COLO829 (cell line): ENCODE data around the gene TOPORS.
"Not testable (repeated sequence)": the region's sequence is repeated elsewhere in the genome, so short reads cannot be mapped to it uniquely, and the experiment has no call there.

Experiments used
- DNase-seq: peaks from one replicate; pipeline ENCODE4 v3.0.0; 2012; ENCODE audit warnings: low spot score

The TOPORS gene

DNA sequence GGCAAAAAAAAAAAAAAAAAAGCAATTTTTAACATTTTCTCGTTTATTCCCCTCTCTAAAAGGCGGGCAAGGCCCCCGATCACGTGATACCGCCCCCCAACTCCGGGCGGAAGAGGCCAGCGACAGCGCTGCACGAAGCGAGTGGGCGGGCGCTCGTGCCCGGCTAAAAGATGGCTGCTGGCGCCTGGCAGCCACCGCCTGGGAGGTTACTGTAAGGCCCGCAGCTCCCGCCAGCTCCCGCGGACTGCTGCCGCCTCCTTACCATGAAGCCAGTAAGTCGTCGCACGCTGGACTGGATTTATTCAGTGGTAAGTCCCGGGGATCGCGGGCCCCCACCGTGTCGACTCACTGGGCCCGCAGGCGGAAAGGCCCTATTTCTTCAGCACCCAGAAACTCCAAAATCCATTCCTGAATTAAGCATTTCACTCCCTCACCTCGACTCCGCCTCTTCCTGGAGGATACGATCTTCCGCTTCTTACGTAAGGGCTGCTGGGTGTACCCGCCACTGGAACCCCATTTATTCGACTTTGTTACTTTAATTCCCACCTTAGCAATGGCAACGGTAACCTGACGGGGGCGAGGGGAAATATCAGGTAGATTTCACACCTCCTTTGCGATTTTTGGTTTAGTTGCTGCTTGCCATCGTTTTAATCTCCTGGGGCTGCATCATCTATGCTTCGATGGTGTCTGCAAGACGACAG, at the start of gene TOPORS, which contains the start of gene SMIM27:
Gene TOPORS (minus strand): TSS at position 415 of the 701 bp plus-strand sequence. CDS start 150 bp downstream, at position 265.
Gene SMIM27 (plus strand): TSS at position 156 of the 701 bp plus-strand sequence. CDS start 108 bp downstream, at position 264.
- peak; percentile 95 for DNase-seq

DNA sequence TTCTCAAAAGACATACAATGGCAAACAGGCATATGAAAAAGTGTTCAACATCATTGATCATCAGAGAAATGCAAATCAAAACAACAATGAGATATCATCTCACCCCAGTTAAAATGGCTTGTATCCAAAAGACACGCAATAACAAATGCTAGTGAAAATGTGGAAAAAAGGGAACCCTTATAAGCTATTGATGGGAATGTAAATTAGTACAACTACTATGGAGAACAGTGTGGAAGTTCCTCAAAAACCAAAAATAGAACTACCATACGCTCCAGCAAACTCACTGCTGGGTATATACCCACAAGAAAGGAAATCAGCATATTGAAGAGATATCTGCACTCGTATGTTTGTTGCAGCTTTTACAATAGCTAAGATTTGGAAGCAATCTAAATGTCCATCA, 46.6 kb upstream of the TOPORS start:
- not testable (repeated sequence) for DNase-seq

DNA sequence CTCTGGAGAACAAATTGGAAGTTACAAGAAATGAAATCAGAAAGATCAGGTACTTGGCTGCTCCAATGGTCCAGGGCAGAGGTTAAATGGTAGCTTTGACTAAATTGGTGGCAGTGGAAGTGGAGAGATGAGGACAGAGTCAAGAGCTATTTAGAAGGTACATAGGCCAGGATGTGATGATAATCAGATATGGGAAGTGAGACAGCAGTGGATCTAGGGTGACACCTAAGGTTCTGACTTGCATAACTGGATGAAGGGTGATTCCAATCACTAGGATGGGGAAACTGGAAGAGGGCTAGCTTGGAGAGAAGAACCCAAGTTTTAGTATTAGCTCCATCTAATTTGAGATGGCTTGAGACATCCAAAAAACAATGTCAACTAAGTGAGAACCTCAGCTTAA, 44.5 kb upstream of the TOPORS start:
- DNase-seq, result no peak

DNA sequence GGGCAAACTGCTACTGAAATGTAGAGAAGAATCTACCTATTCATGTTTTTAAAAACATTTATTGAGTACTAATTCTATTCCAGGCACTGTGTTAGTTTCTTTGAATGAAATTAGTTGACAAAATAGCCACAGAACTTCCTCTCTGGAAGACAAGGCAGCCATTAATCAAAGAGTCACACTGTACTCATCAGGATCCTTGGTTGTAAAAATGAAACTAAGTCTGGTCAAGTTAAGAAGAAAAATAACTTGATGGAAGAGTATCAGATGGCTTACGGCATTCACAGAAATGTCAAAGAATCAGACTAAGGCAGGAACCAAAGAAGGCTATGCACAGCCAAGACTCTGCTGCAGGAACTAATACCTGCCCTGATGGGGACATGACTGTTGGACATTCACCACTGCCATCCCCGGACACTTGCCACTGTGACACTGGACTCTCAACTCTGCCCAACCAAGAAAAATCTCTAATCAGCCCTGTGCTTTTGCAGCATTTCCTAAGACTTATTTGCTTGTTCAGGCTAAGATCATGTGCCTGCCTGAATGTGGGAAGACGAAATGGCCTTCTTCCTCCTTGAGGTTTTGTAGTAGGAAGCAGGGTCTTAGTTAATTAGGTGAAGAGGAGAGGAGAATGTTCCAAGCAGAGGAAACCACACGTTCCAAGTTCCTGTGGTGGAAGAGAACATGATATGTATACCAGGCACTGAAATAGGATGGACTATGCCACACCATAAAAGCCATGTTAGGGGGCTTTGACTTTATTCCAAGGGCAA, 43.9 kb upstream of the TOPORS start:
- no peak for DNase-seq

DNA sequence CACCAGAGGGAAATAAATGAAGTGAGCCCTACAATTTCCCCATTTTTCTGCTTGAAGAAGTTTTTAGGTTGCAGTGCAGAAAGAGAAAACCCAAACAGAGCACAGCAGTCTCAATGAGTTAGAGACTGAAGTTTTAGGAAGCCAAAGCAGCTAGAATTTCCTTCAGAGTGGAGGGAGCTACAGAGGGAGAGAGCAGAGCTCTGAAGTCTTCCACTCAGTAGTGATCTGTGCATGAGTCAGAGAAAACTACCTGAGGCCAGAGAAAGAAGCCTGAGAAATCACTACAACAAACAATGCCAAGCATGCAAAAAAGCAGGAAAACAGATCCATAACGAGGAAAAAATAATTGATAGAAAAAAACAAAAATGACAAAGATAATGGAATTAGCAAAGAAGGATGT, 38.5 kb upstream of the TOPORS start:
- no peak for DNase-seq

DNA sequence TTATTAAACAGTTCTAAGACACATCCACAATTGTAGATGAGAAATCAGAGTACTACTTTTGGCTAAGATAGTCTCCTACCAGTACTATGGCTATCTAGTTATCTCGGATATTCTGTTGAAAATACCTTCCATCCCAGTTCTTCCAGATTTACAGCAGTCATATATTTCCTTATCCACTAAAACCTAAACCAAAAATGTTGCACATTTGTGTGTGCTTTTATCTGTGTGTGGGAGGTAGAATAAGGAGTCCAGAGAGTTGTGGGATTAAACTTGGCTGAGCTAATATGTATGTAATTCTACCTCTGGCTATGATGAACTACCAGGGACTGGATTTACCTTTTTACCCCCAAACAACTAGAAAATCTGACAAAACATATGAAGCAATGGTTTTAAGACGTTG, 38.1 kb upstream of the TOPORS start:
- DNase-seq, result no peak

DNA sequence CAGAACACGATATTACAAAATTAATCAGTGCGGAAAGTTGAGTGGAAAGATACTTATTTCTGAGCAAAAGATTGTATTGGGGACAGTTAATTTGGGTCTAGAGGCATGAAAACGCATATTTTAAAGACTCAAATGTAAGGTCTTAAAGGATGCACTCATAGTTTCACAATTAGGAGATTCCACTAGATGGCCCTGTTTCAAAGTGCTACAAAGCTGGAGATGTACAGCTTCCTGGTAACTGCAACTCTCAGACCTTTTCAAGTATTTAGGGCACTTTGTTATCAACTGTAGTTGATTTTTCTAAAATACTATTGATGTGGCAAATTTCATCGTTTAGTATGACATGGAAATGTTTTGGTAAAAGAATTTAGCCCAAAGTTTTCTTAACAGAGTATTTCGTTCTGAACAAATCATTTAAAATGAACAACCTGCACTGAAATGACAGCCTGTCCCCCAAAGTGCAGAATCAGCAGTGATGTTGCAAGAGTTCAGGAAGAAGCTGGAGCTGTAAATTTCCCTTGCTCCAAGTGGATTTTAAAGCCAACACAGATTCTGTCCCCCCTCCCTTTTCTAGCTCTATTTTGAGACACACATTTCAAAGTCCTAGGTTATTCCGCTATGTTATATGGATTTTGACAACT, 36.8 kb upstream of the TOPORS start:
- DNase-seq, result peak; percentile 79

DNA sequence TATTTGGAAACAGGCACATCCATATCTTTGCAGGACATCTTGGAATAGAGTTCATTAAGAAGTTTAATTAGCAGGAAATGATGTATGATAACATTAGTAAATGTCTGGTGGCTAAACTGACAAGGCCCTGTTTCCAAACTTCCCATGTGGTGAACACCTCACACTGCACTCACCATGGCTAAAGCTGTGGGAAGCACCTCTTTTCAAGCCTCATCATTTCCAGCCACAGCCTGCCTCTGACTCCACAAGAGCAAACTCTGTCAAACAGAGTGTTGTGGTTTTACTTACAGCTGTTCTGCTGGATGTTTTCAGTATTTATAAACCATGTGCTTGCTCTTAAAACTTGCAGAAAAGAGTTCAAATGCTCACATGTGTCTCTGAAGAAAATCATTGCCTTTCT, 35.5 kb upstream of the TOPORS start:
- no peak for DNase-seq

DNA sequence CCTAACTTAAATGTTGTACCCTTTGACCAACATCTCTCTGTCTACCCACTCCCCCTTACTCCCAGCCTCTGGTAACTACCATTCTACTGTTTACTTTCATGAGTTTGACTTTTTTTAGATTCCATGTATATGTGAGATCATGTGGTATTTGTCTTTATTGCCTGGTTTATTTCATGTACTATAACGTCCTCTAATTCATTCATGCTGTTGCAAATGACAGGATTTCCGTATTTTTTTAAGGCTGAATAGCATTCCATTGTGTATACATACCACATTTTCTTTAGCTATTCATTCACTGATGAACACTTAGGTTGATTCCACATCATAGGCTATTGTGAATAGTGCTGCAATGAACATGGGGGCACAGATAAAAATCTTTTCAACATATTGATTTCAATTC, 32.4 kb upstream of the TOPORS start:
- no peak for DNase-seq

DNA sequence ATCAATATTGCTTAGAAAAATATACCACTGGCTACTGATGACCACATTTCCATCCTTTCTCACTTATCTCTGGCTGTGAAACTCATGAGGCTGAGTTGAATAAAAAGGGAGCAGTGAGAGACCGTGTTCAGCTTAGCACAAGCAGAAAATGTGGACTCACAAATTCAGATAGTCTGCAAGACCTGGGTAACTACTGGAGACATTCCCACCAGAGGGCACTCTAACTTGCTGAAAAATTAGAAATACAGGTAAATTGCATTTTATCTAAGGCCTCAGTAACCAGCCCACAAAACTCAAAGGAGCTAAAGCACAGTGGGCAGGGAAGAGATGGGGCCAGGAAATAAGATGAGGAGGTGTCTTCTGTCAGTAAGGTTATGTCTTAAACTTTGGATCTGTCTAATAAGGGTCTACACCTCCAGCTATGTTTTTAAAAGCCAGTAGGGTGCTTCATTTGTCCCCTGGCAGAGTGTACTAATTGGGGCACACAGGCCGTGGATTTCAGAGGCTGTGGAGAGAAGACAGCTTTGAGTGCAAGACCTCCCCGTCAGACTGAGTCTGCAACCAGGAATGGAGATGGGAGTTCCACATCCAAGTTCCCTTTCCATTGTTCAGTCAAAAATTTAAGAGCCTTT, 29.2 kb upstream of the TOPORS start:
- DNase-seq, result no peak

DNA sequence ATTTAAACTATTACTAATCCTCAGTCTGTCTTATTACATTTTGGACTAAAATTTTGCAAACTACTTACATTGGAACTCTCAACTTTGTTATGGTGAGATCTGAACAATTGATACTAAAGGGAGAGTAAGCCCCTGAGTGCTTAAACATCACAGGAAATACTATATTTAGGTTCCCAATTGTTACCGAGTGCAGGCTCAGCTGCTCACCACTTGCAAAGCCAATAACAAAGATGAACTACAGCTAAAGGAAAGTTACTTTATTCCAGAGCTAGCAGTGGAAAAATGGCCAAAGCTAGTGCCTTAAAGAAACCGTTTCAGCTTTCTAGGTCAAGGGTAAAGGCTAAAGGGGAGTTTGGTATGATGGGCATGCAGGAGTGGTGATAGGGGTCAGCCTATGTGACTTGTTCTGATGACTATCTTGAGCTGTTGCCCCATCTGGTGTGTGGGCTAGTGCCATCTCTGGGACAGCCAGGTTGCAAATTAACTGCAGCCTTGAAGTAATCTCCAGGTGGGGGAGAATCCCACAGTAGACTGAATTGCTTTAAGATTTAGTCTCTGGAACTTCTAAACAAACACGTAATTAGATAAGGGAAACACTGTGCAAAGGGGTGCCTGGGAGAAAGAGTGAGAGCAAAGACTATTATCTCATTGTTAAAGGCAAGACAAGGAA, 28.4 kb upstream of the TOPORS start:
- DNase-seq, result no peak

DNA sequence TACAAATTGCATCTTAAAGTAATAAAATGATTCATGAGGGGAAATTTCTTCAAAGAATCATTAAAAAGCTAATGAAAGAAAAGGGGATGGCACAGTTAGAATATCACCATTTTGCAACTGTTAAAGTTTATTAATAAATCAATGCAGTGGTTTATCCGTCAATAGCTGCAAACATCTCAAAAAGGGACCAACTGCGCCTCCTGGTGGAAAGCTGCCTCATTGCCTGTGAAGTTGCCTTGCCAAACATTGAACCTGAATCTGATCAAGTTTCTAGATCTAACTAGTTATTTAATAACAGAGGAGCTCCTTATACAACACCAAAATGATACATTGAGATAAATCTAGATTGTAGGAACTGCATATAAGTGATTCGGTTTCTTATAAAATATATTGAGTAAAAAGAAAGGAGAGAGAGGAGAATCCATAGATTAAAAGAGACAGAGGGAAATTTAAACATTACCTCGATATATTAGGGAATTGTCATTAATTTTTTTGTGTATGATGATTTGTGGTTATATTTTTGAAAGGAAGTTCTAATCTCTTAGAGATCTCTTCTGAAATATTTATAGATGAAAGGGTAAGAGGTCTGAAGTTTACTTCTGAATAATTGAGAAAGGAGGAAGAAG, 27.4 kb upstream of the TOPORS start:
- DNase-seq, result peak; percentile 54

DNA sequence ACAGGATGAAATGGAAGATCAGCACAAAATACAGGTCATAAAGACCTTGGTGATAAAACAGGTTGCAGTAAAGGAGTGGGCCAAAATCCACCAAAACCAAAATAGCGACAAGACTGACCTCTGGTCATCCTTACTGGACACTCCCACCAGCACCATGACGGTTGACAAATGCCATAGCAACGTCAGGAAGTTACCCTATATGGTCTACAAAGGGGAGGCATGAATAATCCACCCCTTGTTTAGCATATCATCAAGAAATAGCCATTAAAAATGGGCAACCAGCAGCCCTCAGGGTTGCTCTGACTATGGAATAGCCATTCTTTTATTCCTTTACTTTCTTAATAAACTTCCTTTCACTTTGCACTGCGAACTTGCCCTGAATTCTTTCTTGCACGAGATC, 26.6 kb upstream of the TOPORS start:
- no peak for DNase-seq

DNA sequence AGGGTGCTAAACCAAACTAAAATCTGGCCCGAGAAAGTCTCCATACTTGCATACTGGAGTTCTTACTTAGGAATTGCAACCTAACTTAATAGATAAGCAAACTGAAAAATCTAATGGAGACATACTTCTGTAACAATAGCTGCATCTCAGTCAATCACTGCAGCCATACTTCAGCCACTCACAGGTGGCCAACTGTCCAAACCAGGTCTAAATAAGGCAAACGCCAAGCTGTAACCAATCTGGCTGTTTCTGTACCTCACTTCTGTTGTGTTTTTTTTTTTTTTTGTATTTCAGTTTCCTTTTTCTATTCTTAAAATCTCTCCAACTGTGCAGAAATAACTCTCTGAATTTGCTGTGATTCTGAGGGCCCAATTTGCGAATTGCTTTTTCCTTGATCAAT, 24.9 kb upstream of the TOPORS start:
- no peak for DNase-seq

DNA sequence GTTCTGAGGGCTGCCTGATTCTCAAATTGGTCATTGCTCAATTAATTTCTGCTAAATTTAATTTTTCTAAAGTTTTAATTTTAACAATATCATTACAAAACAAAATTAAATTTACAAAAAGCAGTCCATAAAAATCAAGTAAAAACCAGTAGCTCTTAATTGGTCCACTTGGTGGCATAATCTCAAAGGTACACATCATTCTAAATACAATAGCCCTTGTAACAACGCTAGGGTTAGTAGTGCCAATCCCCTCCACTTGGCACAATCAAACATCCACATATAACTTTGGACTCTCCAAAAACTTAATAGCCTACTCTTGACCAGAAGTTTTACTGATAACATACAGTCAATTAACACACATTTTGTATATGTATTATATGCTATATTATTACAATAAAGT, 22.5 kb upstream of the TOPORS start:
- DNase-seq, result no peak

DNA sequence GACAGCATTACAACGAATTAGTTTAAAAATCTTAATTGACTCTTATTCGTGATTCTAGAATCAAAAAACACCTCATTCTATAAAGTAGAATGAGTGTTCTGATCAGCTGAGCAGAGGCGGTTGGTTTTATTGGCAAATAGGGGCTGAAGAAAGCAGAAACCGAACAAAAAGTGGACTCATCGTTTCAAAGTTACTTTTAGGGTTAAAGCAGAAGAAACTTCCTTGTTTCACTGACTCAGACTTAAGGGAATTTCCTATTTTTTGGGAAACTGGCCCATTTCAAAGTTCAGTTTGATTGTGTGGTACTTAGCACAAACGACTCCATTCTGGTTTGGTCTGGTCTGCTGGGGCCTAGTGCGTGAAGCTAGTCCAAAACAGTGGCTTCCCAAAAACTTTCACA, 21.4 kb upstream of the TOPORS start:
- no peak for DNase-seq

DNA sequence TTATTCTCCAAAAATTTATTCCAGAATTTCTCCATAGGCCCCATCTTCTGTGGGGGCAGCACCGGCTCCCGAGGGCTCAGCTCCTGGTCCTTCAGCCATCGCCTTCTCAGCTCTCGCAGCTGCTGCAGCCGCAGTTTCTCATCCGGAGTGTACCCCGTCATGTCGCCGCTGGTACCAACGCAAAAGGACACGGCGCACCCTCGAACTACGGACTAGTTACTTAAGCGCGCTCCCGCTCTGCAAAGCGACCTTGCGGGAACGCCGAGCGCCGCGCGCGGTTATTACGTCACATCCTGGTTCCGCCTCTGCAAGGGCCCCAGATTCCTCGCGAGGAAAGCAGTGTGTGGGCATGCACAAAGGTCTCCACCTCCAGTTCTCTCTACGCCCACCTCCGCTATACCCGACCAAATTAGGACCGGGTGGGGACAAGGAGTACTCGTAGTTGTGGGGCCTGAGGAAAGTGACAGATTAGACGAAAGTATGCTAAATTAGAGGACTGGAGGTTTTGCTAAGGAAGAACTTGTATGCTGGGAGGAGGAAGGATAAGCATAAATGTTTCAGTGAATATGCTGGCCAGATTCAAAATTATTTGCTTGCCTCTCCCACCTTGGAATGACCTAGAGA, 20.6 kb upstream of the TOPORS start, which contains the start of gene NDUFB6:
Gene NDUFB6 (minus strand): TSS at position 260 of the 624 bp plus-strand sequence. CDS start 99 bp downstream, at position 161.
- DNase-seq, result peak; percentile 96

DNA sequence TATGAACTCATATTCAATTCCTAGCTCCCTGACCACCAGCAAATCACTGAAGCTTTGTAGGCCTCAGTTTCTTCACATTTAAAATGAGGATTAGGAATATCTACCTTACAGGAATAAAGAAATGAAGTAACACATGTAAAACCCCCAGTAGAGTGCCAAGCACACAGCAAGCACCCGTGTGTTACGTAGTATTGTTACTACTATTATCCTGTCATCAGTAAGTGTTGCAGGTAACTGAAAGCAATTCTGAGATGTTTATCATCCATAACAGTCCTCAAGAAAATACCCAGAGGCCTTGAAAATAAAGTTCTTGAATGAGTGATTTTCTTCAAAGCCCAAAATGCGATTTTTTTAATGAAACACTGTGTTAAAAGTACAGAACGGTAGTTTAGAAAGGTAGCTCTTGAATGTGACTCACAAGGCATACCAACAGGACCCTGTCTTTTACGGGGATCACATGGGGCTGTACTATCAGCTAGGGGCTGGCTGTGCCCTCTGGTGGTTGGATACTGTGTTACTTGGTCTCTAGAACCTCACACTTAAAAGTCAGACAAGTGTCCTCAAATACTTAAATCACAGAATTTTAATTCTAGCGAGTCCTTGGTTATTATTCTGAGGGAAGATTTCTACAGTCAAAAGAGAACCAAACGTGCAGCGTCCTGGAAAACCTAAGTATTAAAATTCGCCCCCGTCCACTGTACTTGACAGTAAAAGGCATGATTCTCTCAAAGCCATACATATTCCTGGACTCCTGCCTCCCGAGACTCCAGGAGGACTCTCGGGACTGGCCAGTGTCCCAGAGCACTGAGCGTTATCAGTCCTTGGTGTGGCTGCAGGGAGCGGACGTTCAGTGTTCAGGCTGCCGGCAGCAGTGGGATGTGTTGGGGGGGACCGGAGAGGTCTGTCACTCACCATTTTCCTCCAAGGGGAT, 19.8 kb upstream of the TOPORS start:
- peak; percentile 84 for DNase-seq

DNA sequence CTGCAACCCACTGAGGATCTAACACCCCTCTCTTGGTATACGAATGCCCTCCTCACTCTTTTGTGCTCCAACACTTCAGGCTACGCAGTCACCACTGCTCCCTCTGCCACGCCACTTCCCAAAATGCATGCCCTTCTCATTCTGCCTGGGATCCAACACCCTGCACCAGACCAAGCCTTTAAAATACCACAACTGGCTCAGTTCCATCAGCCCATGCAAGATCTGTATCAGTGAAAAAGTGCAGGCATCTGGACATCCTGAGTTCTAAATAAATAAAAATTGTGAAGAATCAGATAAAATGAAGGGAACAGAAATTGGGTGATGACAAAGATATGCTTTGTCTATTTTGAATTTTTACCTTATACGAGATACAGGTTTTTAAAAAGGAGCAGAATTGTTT, 17.9 kb upstream of the TOPORS start:
- no peak for DNase-seq

DNA sequence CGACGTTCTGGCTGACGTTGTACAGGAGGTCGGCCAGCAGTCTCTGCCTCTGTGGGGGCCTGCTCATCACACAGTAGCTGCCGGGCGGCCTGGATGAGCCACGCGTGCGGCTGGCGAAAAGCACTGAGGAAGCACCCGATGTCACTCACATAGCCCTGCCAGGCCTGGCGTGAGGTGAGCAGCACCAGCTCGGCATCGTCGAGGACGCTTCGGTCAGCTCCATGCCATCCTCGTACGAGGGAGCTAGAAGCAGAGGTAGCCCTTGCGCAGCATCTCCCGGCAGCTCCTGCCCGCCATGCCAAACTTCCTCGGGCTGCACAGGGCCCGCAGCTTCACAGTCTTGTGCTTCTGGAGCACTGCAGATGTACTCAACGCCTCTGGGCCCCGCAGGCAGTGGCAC, 14.4 kb upstream of the TOPORS start:
- no peak for DNase-seq
